ENCODE data around the gene NPHP4. TPM values are rescaled to one million over a fixed set of nuclear protein-coding genes. Genes with fewer than 3 reads are reported as not detected.

The NPHP4 gene
- total RNA-seq = 10 to 100 TPM; 15.6 to 17.2 TPM

DNA sequence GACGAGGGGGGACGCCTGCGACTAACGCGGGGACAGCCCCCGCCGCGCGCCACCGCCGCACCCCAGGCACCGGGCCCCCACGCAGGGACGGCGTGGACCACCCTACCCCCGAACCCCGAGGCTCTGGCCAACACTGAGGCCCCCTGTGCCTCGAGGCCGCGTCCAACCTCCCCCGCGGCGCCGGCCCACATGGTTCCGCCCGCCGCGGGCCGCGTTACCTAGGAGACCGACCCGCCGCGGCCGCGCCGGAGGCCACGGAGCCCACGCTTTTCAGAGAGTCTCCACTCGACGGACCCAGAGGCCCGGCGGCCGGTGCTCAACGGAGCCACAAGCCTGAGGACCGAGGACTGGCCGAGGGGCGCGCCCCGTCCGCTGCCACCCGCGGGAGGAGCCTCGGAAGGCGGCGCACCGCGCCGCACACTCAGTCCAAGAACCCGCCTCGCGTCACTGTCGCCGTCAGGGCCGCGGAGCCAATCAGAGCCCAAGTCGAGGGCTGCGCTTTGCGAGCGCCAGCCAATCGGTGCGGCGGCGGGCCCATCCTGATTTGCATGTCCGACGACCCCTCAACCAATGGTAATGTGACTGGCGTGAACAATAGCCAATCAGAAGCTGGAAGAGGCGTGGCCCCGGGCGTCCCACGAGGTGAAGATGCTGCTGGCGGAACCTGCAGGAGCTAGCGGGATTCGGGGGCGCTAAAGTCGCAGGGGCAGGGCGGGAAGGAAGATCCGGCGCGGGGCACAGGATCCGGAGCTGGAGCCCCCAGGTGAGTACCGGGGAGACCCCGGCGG lies at the start of gene NPHP4:
Gene NPHP4 (minus strand): TSS at position 400 of the 788 bp plus-strand sequence. CDS start 6,136 bp downstream, outside the sequence.
- CTCF ChIA-PET = interaction anchor here (1.0 to 3.4 kb wide), 3 partner anchors 35 to 50 kb away, joined by 3 to 21 read pairs (median 13); no protein-coding TSS in a partner anchor
- Mint-ChIP-seq H3K27ac (peak within 1 kb of the TSS; percentile 96), H3K4me1 (ENCODE audit: low read depth) (peaks cover 37% of the 10 kb centered on the region), H3K36me3 (ENCODE audit: low read depth) (peaks cover 12% of the 10 kb centered on the region), H3K4me3 (peak within 1 kb of the TSS; percentile 96), H3K27me3 (ENCODE audit: low read depth) (no peaks in the 10 kb centered on the region), H3K9me3 (ENCODE audit: insufficient read depth) (no peaks in the 10 kb centered on the region)
- ATAC-seq (peak; percentile 91), DNase-seq (peak; percentile 100)
- POLR2A ChIA-PET = interaction anchor here (0.6 to 8.2 kb wide), 5 partner anchors 11 to 45 kb away, joined by 3 to 105 read pairs (median 3); no protein-coding TSS in a partner anchor

DNA sequence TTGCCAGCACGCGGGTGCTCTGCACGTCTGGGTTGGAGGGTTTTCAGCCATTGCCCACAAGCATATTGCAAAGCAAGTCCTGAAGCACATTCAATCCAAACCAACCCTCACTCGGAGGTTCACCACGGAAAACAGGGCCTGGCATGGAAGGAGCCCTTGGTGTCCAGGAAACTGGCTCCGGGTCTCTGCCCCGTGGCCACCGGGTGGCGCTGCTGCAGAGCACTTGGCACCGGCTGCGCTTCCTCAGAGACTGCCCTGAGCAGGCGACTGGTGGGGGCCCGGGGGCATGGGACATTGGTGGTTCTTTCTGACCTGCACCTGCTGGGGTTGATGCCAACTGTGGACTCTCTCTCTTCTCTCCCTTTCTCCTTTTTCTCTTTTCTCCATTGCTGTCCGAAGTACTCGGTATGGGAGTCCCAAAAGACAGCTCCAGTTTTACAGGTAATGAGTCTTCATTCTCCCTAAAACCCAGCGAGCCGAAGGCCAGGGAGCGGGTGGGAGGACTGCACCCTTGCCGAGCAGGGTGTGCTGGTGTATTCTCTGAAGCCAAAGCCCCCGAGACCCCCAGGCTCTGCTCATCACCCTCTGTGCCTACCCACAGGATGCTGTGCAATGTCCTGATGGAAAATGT lies 49.3 kb upstream of the NPHP4 start:
- peak overlapping the region; percentile 69 for H3K27ac Mint-ChIP-seq
- POLR2A ChIA-PET = no interaction called here
- CTCF ChIA-PET = interaction anchor here (0.6 to 1.0 kb wide), 4 partner anchors 12 to 142 kb away, joined by 3 to 4 read pairs (median 3); no protein-coding TSS in a partner anchor
- ATAC-seq = no peak
- H3K9me3 Mint-ChIP-seq (ENCODE audit: insufficient read depth) = no peaks in the 10 kb centered on the region
- peaks cover 65% of the 10 kb centered on the region for H3K36me3 Mint-ChIP-seq (ENCODE audit: low read depth)
- H3K4me3 Mint-ChIP-seq = no peak overlapping the region
- H3K4me1 Mint-ChIP-seq (ENCODE audit: low read depth) = peaks cover 49% of the 10 kb centered on the region
- peak; percentile 31 for DNase-seq
- H3K27me3 Mint-ChIP-seq (ENCODE audit: low read depth) = no peaks in the 10 kb centered on the region

- H3K27me3 Mint-ChIP-seq (ENCODE audit: low read depth) = no peaks in the 10 kb centered on the region
- peaks cover 54% of the 10 kb centered on the region for H3K4me1 Mint-ChIP-seq (ENCODE audit: low read depth)
- H3K9me3 Mint-ChIP-seq (ENCODE audit: insufficient read depth) = no peaks in the 10 kb centered on the region
- no peak for ATAC-seq
- H3K4me3 Mint-ChIP-seq = no peak overlapping the region
- peaks cover 66% of the 10 kb centered on the region for H3K36me3 Mint-ChIP-seq (ENCODE audit: low read depth)
- CTCF ChIA-PET = no interaction called here
- DNase-seq = no peak
- POLR2A ChIA-PET = no interaction called here
- H3K27ac Mint-ChIP-seq = no peak overlapping the region
Observed at GRCh38 chr1:6040861-6041415, 48.7 kb upstream of the NPHP4 start.

- ATAC-seq = no peak
- H3K27me3 Mint-ChIP-seq (ENCODE audit: low read depth) = no peaks in the 10 kb centered on the region
- no peak overlapping the region for H3K4me3 Mint-ChIP-seq
- H3K4me1 Mint-ChIP-seq (ENCODE audit: low read depth) = peaks cover 59% of the 10 kb centered on the region
- peaks cover 69% of the 10 kb centered on the region for H3K36me3 Mint-ChIP-seq (ENCODE audit: low read depth)
- H3K9me3 Mint-ChIP-seq (ENCODE audit: insufficient read depth) = no peaks in the 10 kb centered on the region
- ChIA-PET POLR2A (no interaction called here), CTCF (no interaction called here)
- no peak overlapping the region for H3K27ac Mint-ChIP-seq
- no peak for DNase-seq
Observed at GRCh38 chr1:6040444-6040843, 48.2 kb upstream of the NPHP4 start.

GRCh38 chr1:6039031-6039430 lies 46.8 kb upstream of the NPHP4 start:
- H3K27ac Mint-ChIP-seq = no peak overlapping the region
- peaks cover 71% of the 10 kb centered on the region for H3K4me1 Mint-ChIP-seq (ENCODE audit: low read depth)
- H3K9me3 Mint-ChIP-seq (ENCODE audit: insufficient read depth) = no peaks in the 10 kb centered on the region
- CTCF ChIA-PET = no interaction called here
- ATAC-seq = no peak
- POLR2A ChIA-PET = no interaction called here
- no peak for DNase-seq
- no peaks in the 10 kb centered on the region for H3K27me3 Mint-ChIP-seq (ENCODE audit: low read depth)
- peaks cover 65% of the 10 kb centered on the region for H3K36me3 Mint-ChIP-seq (ENCODE audit: low read depth)
- no peak overlapping the region for H3K4me3 Mint-ChIP-seq

DNA sequence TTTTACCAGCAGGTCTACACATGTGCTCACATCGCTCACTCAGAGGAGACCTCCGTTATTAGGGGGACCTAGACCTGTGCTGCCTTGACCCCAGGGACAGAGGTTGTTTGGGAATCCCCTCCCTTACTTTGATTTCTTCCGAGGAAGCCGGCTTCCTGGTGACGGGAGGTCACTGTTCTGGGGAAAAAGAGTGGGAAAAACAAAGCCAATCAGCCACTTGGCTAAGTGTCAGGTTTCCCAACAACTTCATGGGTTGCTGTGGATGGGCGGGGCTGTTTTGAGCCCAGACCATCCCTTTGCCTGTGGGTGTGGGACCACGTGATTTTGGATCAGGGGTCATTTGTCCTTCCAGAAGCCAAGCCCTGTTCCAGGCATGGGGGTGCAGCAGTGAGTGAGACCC lies 46.4 kb upstream of the NPHP4 start:
- Mint-ChIP-seq H3K4me3 (no peak overlapping the region), H3K27ac (no peak overlapping the region), H3K4me1 (ENCODE audit: low read depth) (peaks cover 70% of the 10 kb centered on the region), H3K36me3 (ENCODE audit: low read depth) (peaks cover 61% of the 10 kb centered on the region), H3K9me3 (ENCODE audit: insufficient read depth) (no peaks in the 10 kb centered on the region), H3K27me3 (ENCODE audit: low read depth) (no peaks in the 10 kb centered on the region)
- ATAC-seq (no peak), DNase-seq (no peak)
- CTCF ChIA-PET = interaction anchor here (0.7 kb wide), 1 partner anchor 147 kb away, joined by 3 read pairs; no protein-coding TSS in a partner anchor
- POLR2A ChIA-PET = no interaction called here

DNA sequence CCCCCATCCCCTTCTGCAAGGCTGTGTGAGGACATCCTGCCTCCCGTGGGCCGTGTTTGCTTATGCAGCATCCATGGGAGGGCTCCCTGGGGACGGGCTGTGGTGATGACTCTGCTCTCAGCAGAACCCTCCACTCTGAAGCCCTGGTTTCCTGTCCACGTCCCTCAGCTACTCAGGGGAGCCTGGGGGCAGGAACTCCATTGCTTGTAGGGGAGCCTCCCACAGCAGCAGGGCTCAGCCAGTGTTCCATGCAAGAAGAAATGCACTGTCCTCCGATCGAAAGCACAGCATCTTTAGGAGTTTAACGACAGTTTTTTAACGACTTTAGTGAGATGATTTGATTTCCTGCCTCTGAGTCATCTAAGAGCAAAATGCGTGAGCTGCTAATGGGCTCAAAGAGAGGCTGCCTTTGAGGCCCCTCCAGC lies 45.1 kb upstream of the NPHP4 start:
- DNase-seq (peak; percentile 52), ATAC-seq (peak; percentile 60)
- ChIA-PET POLR2A (interaction anchor here (1.2 to 2.0 kb wide), 4 partner anchors 9 to 45 kb away, joined by 4 to 6 read pairs (median 5); partner anchors contain the start of gene NPHP4), CTCF (interaction anchor here (1.1 to 1.8 kb wide), 2 partner anchors 16 to 43 kb away, joined by 3 to 7 read pairs; no protein-coding TSS in a partner anchor)
- Mint-ChIP-seq H3K36me3 (ENCODE audit: low read depth) (peaks cover 62% of the 10 kb centered on the region), H3K4me1 (ENCODE audit: low read depth) (peaks cover 80% of the 10 kb centered on the region), H3K27me3 (ENCODE audit: low read depth) (no peaks in the 10 kb centered on the region), H3K9me3 (ENCODE audit: insufficient read depth) (no peaks in the 10 kb centered on the region), H3K4me3 (no peak overlapping the region), H3K27ac (peak overlapping the region; percentile 84)

DNA sequence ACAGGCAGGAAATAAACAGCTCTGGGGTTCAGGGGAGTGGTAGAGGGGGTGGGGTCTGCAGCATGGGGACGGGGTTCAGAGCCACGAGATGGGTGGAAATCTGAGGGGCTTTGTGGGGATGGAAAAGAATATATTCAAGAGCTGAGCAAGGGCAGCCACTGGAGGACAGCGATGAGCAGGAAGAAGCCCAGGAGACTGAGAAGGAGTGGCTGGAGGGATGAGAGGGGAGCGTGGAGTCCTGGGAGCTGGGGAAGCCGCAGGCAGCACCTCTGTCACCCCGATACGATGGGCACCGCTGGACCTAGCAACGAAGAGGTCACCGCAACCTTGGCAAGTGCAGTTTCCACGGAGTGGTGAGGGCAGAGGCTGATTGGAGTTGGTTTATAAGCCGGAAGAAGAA lies 43.5 kb upstream of the NPHP4 start:
- CTCF ChIA-PET = interaction anchor here (0.7 kb wide), 1 partner anchor 164 kb away, joined by 3 read pairs; the partner anchor contains the start of gene RPL22

GRCh38 chr1:6035303-6035702 lies 43.1 kb upstream of the NPHP4 start:
- no peaks in the 10 kb centered on the region for H3K9me3 Mint-ChIP-seq (ENCODE audit: insufficient read depth)

More for the DNA sequence above, 43.5 kb upstream of the NPHP4 start:
- H3K4me3 Mint-ChIP-seq = no peak overlapping the region
- peak overlapping the region; percentile 14 for H3K27ac Mint-ChIP-seq
- H3K27me3 Mint-ChIP-seq (ENCODE audit: low read depth) = no peaks in the 10 kb centered on the region
- no peaks in the 10 kb centered on the region for H3K9me3 Mint-ChIP-seq (ENCODE audit: insufficient read depth)
- POLR2A ChIA-PET = interaction anchor here (0.7 to 1.5 kb wide), 2 partner anchors 40 to 41 kb away, joined by 3 read pairs; no protein-coding TSS in a partner anchor
- no peak for DNase-seq
- peaks cover 61% of the 10 kb centered on the region for H3K36me3 Mint-ChIP-seq (ENCODE audit: low read depth)
- no peak for ATAC-seq
- peaks cover 81% of the 10 kb centered on the region for H3K4me1 Mint-ChIP-seq (ENCODE audit: low read depth)

GRCh38 chr1:6034750-6035096 lies 42.5 kb upstream of the NPHP4 start:
- ChIA-PET POLR2A (no interaction called here), CTCF (interaction anchor here (1.1 to 2.1 kb wide), 3 partner anchors 42 to 44 kb away, joined by 3 to 13 read pairs (median 3); partner anchors contain the start of gene NPHP4)
- peaks cover 67% of the 10 kb centered on the region for H3K36me3 Mint-ChIP-seq (ENCODE audit: low read depth)
- peaks cover 84% of the 10 kb centered on the region for H3K4me1 Mint-ChIP-seq (ENCODE audit: low read depth)
- no peaks in the 10 kb centered on the region for H3K27me3 Mint-ChIP-seq (ENCODE audit: low read depth)
- DNase-seq = no peak
- ATAC-seq = no peak
- no peak overlapping the region for H3K4me3 Mint-ChIP-seq
- no peaks in the 10 kb centered on the region for H3K9me3 Mint-ChIP-seq (ENCODE audit: insufficient read depth)
- peak overlapping the region; percentile 58 for H3K27ac Mint-ChIP-seq

More at GRCh38 chr1:6035303-6035702, 43.1 kb upstream of the NPHP4 start:
- DNase-seq (no peak), ATAC-seq (no peak)
- H3K4me3 Mint-ChIP-seq = no peak overlapping the region
- H3K27ac Mint-ChIP-seq = peak overlapping the region; percentile 58
- H3K4me1 Mint-ChIP-seq (ENCODE audit: low read depth) = peaks cover 84% of the 10 kb centered on the region
- POLR2A ChIA-PET = interaction anchor here (1.5 kb wide), 1 partner anchor 41 kb away, joined by 3 read pairs; no protein-coding TSS in a partner anchor
- CTCF ChIA-PET = interaction anchor here (0.7 to 2.1 kb wide), 2 partner anchors 42 to 164 kb away, joined by 3 to 13 read pairs; partner anchors contain the start of genes NPHP4 and RPL22
- no peaks in the 10 kb centered on the region for H3K27me3 Mint-ChIP-seq (ENCODE audit: low read depth)
- H3K36me3 Mint-ChIP-seq (ENCODE audit: low read depth) = peaks cover 64% of the 10 kb centered on the region

DNA sequence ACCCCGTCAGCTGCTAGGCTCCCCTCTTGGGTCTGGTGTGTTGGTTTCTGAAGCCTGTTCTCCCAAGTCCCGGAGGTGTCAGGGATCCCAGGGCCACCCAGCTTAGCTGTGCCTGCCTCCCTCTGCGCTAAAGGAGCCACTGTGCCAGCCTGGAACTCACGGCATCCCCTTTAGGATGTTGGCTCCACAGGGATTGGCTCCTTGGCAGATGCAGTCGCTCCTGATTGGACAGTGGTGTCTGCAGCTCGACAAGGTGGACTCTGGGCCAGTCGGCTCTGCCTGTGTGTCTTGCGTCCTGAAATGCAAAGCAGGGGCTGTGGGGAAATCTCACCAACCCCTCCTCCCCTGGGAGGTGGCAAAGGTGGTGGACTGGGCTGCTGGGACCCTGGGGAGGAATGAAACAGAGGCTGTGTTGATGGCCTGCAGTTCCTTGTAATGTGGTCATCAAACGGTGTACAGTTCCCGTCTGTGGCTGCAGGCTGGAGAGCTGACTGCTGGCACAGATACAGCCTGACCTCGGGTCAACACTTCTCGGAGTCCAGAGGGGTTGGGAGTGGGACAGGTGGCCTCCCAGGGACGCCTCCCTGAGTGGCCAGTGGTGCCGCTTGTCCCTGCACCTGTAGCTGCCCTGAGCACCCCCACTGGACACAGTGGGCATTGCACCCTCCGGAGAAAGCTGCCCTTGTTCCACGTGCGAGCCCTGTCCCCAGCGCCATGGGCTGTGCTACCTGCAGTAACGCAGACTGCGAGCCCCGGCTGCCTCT lies 41.9 kb upstream of the NPHP4 start:
- Mint-ChIP-seq H3K27ac (peak overlapping the region; percentile 7), H3K9me3 (ENCODE audit: insufficient read depth) (no peaks in the 10 kb centered on the region), H3K4me1 (ENCODE audit: low read depth) (peaks cover 86% of the 10 kb centered on the region), H3K36me3 (ENCODE audit: low read depth) (peaks cover 70% of the 10 kb centered on the region), H3K27me3 (ENCODE audit: low read depth) (no peaks in the 10 kb centered on the region), H3K4me3 (no peak overlapping the region)
- CTCF ChIA-PET = interaction anchor here (1.1 to 2.1 kb wide), 3 partner anchors 41 to 43 kb away, joined by 3 to 13 read pairs (median 3); partner anchors contain the start of gene NPHP4
- ATAC-seq (peak; percentile 55), DNase-seq (peak; percentile 33)
- POLR2A ChIA-PET = interaction anchor here (0.6 to 1.2 kb wide), 2 partner anchors 36 to 170 kb away, joined by 3 to 4 read pairs; no protein-coding TSS in a partner anchor

Measured in activated CD8-positive, alpha-beta T cell treated with anti-CD3 and anti-CD28 coated beads, Interleukin-2, amount 10 ng/mL, durations not matched to agents 7 days and 5 days (primary cell).